HepG2 (cell line): ENCODE data around the gene LRPPRC.

Experiments used
- ATF3 ChIP-seq: sonication (generic); formaldehyde crosslinking; IDR thresholded peaks from 2 replicates; pipeline ENCODE4 v1.4.0; 2020; ENCODE audit warnings: missing genetic modification reagents
- CTCF ChIP-seq: sonication (generic); formaldehyde crosslinking; IDR thresholded peaks from 2 replicates; pipeline ENCODE4 v1.5.0; 2020; ENCODE audit warnings: mild to moderate bottlenecking, missing genetic modification reagents, moderate library complexity
- EP300 ChIP-seq, 3 experiments: sonication (generic) in 1 of 3; formaldehyde crosslinking in 1 of 3; IDR thresholded peaks; 2 replicates each; pipeline versions ENCODE4 v1.5.1 to v1.6.1; 2011 to 2020; ENCODE audit warnings: low read depth in 2 of 3, low read length in 2 of 3, borderline replicate concordance in 1 of 3, improper control_type of control experiment in 1 of 3, mild to moderate bottlenecking in 1 of 3, missing genetic modification reagents in 1 of 3, moderate library complexity in 1 of 3
- JUND ChIP-seq: sonication (generic); formaldehyde crosslinking; IDR thresholded peaks from 2 replicates; pipeline ENCODE4 v1.8.0; 2022; ENCODE audit warnings: mild to moderate bottlenecking, missing genetic modification reagents
- PHF20 ChIP-seq: sonication (generic); formaldehyde crosslinking; IDR thresholded peaks from 2 replicates; pipeline ENCODE4 v1.5.0; 2020; ENCODE audit warnings: mild to moderate bottlenecking, missing genetic modification reagents
- RAD21 ChIP-seq: fragments of 450-650 bp; formaldehyde crosslinking; IDR thresholded peaks from 2 replicates; pipeline ENCODE4 v1.5.0; 2020; ENCODE audit warnings: mild to moderate bottlenecking
- RARA ChIP-seq: IDR thresholded peaks from 2 replicates; pipeline ENCODE4 v1.6.1; 2016; ENCODE audit warnings: missing genetic modification reagents, missing compliant biosample characterization
- REPIN1 ChIP-seq: sonication (generic); formaldehyde crosslinking; IDR thresholded peaks from 2 replicates; pipeline ENCODE4 v1.8.0; 2022; ENCODE audit warnings: missing genetic modification reagents, low read depth, mild to moderate bottlenecking, borderline replicate concordance
- RFX5 ChIP-seq: IDR thresholded peaks from 2 replicates; pipeline ENCODE4 v1.6.1; 2011; ENCODE audit warnings: low read depth, low read length, improper control_type of control experiment
- SMC3 ChIP-seq: IDR thresholded peaks from 2 replicates; pipeline ENCODE4 v1.6.1; 2011; ENCODE audit warnings: low read length, improper control_type of control experiment
- SP1 ChIP-seq, 2 experiments: fragments of 450-650 bp in 1 of 2; sonication (generic) in 1 of 2; formaldehyde crosslinking in 1 of 2; IDR thresholded peaks; 2 replicates each; pipeline versions ENCODE4 v1.4.0 to v1.6.1; 2016 to 2020; ENCODE audit warnings: missing genetic modification reagents in 1 of 2
- ZBTB46 ChIP-seq: sonication (generic); formaldehyde crosslinking; IDR thresholded peaks from 2 replicates; pipeline ENCODE4 v1.4.0; 2020; ENCODE audit warnings: mild to moderate bottlenecking, missing genetic modification reagents, borderline replicate concordance
- ZNF574 ChIP-seq: sonication (generic); formaldehyde crosslinking; IDR thresholded peaks from 2 replicates; pipeline ENCODE4 v1.4.0; 2020; ENCODE audit warnings: missing genetic modification reagents

- no peak for TF ChIP-seq ZNF574
- no peak for TF ChIP-seq CTCF (CRISPR knock-in tag)
- no peak for TF ChIP-seq JUND (CRISPR knock-in tag)
- TF ChIP-seq ZBTB46 (CRISPR knock-in tag): no peak
- TF ChIP-seq REPIN1 (CRISPR knock-in tag): no peak
- TF ChIP-seq RAD21 (CRISPR knock-in tag): no peak
- TF ChIP-seq EP300 (IDR thresholded peaks at IDR 0.05; ENCODE audit: low read depth in 2 of 2, low read length in 2 of 2): no peak
- no peak for TF ChIP-seq EP300 (CRISPR knock-in tag; IDR thresholded peaks at IDR 0.05; ENCODE audit: borderline replicate concordance)
- no peak for TF ChIP-seq PHF20 (CRISPR knock-in tag)
- TF ChIP-seq SMC3: no peak
- TF ChIP-seq SP1 (IDR thresholded peaks at IDR 0.05): no peak
- TF ChIP-seq SP1 (CRISPR knock-in tag; IDR thresholded peaks at IDR 0.05): no peak
- no peak for TF ChIP-seq RARA (CRISPR knock-in tag)
- no peak for TF ChIP-seq ATF3
- no peak for TF ChIP-seq RFX5
These were observed 19.4 kb upstream of the LRPPRC start for GRCh38 chr2:44015239-44015638.
